ENCODE data around the gene CNTFR.
"Not testable (repeated sequence)": the region's sequence is repeated elsewhere in the genome, so short reads cannot be mapped to it uniquely, and the experiment has no call there.

The CNTFR gene

GRCh38 chr9:34554211-34555001 is 35.1 kb downstream of the CNTFR start:
- no peak for DNase-seq

GRCh38 chr9:34553511-34554021 is 36.0 kb downstream of the CNTFR start:
- DNase-seq = no peak

GRCh38 chr9:34552986-34553385 is 36.5 kb downstream of the CNTFR start:
- DNase-seq = no peak

GRCh38 chr9:34552606-34552981 is 36.9 kb downstream of the CNTFR start:
- DNase-seq = no peak

GRCh38 chr9:34551751-34552605 is 37.5 kb downstream of the CNTFR start:
- no peak for DNase-seq

- DNase-seq = no peak
These were observed 38.7 kb downstream of the CNTFR start for GRCh38 chr9:34550681-34551270.

- no peak for DNase-seq
These were observed 39.4 kb downstream of the CNTFR start for GRCh38 chr9:34550016-34550680.

GRCh38 chr9:34549407-34549732 is 40.2 kb downstream of the CNTFR start:
- no peak for DNase-seq

- no peak for DNase-seq
These were observed 41.4 kb downstream of the CNTFR start for GRCh38 chr9:34547960-34548611.

- DNase-seq = peak; percentile 73
These were observed 42.4 kb downstream of the CNTFR start for GRCh38 chr9:34546834-34547827.

GRCh38 chr9:34546102-34546833 is 43.3 kb downstream of the CNTFR start:
- DNase-seq = no peak

GRCh38 chr9:34545497-34545896 is 44.0 kb downstream of the CNTFR start:
- DNase-seq = no peak

- no peak for DNase-seq
These were observed 45.5 kb downstream of the CNTFR start for GRCh38 chr9:34544035-34544434.

- DNase-seq = no peak
These were observed 48.0 kb downstream of the CNTFR start for GRCh38 chr9:34541540-34541939.

- no peak for DNase-seq
These were observed 48.7 kb downstream of the CNTFR start for GRCh38 chr9:34540827-34541226.

- no peak for DNase-seq
These were observed 52.8 kb downstream of the CNTFR start for GRCh38 chr9:34536685-34537084.

GRCh38 chr9:34532041-34532440 is 57.5 kb downstream of the CNTFR start:
- not testable (repeated sequence) for DNase-seq

GRCh38 chr9:34526026-34526425 is 63.5 kb downstream of the CNTFR start:
- no peak for DNase-seq

- DNase-seq = no peak
These were observed 65.2 kb downstream of the CNTFR start for GRCh38 chr9:34524349-34524748.

GRCh38 chr9:34522971-34523797 is 66.3 kb downstream of the CNTFR start, which contains the start of gene ENHO:
TSS of gene ENHO (minus strand) at chr9:34522990. CDS start at chr9:34521695, 1,295 bp downstream.
- DNase-seq = peak; percentile 88
